Endothelial cell of umbilical vein (primary cell): ENCODE results near the gene MYL5. TPM values are rescaled to one million over a fixed set of nuclear protein-coding genes. Genes with fewer than 3 reads are reported as not detected.

Experiments used
- BruUV-seq: library from RNA; stranded (reverse); fragments of 400-500 nt; replicated peaks from 2 replicates; lab custom pipeline; 2021; lab: Mats Ljungman, UMichigan
- CTCF ChIA-PET: fragments of 300-600, 350-600 bp; sonication (Branson Sonifier 250); formaldehyde crosslinking; loops from one replicate; lab custom pipeline; 2021; ENCODE audit warnings: antibody characterized with exemption, inconsistent platforms; lab: Charles Lee
- POLR2A ChIA-PET: fragments of 300-600, 350-600 bp; sonication (Branson Sonifier 250); formaldehyde crosslinking; loops from one replicate; lab custom pipeline; 2021; ENCODE audit warnings: antibody characterized with exemption, inconsistent platforms; lab: Charles Lee
- DNase-seq: peaks from one replicate; pipeline ENCODE4 v3.0.0-alpha.2; 2011; ENCODE audit warnings: low read depth, low spot score
- FAIRE-seq: peaks from 2 replicates; lab custom pipeline; 2011; peaks lifted over from hg19 to GRCh38; lab: Jason Lieb, UNC
- H2AFZ ChIP-seq: 2 replicates; pipeline ENCODE4 v1.6.0; 2012; ENCODE audit warnings: low read depth, low read length, control low read depth, inconsistent platforms
- H3K27ac ChIP-seq: 2 replicates; pipeline ENCODE4 v1.5.1; 2011; ENCODE audit warnings: low read depth, mild to moderate bottlenecking, control low read depth, low read length, moderate library complexity; ENCODE audit not compliant: insufficient read depth
- H3K27me3 ChIP-seq, 2 experiments: 2 replicates each; pipeline versions ENCODE4 v1.6.0 to v1.6.1; 2011; ENCODE audit warnings: low read length in 2 of 2, mixed read lengths in 1 of 2; ENCODE audit not compliant: control insufficient read depth in 2 of 2, insufficient read depth in 2 of 2
- H3K36me3 ChIP-seq, 2 experiments: 2 replicates in 1 of 2; 3 replicates in 1 of 2; pipeline ENCODE4 v1.5.1; 2011; ENCODE audit warnings: low read length in 2 of 2, mild to moderate bottlenecking in 1 of 2, moderate library complexity in 1 of 2; ENCODE audit not compliant: control insufficient read depth in 2 of 2, insufficient read depth in 2 of 2; ENCODE audit errors: extremely low read depth in 1 of 2
- H3K4me1 ChIP-seq: 3 replicates; pipeline ENCODE4 v1.5.1; 2011; ENCODE audit warnings: mild to moderate bottlenecking, low read length; ENCODE audit not compliant: control insufficient read depth, insufficient read depth; ENCODE audit errors: extremely low read depth
- H3K4me2 ChIP-seq: 2 replicates; pipeline ENCODE4 v1.6.1; 2011; ENCODE audit warnings: low read length, control low read depth, mixed read lengths; ENCODE audit not compliant: insufficient read depth
- H3K4me3 ChIP-seq, 3 experiments: fragments of 200-600 bp in 1 of 3; sonication (generic), shearing (Covaris generic) in 1 of 3; replicated peaks in 1 of 3; 2 replicates each; pipeline ENCODE4 v1.5.1; 2011 to 2016; ENCODE audit warnings: control low read depth in 3 of 3, low read length in 3 of 3, mild to moderate bottlenecking in 2 of 3, inconsistent platforms in 1 of 3, low read depth in 1 of 3, moderate library complexity in 1 of 3; ENCODE audit not compliant: insufficient read depth in 1 of 3
- H3K79me2 ChIP-seq: 2 replicates; pipeline ENCODE4 v1.6.0; 2012; ENCODE audit warnings: low read length, inconsistent platforms; ENCODE audit not compliant: control insufficient read depth, insufficient read depth
- H3K9ac ChIP-seq: replicated peaks from 2 replicates; pipeline ENCODE3; 2011; ENCODE audit warnings: low read length, control low read depth; ENCODE audit not compliant: insufficient read depth; ENCODE audit errors: extremely low read depth
- H3K9me1 ChIP-seq: replicated peaks from 3 replicates; pipeline ENCODE4 v1.6.0; 2011; ENCODE audit warnings: mild to moderate bottlenecking, low read length; ENCODE audit not compliant: control insufficient read depth, insufficient read depth; ENCODE audit errors: extremely low read depth
- H3K9me3 ChIP-seq: replicated peaks from 2 replicates; pipeline ENCODE4 v1.5.1; 2012; ENCODE audit warnings: low read length, inconsistent platforms; ENCODE audit not compliant: control insufficient read depth, insufficient read depth
- H4K20me1 ChIP-seq: replicated peaks from 2 replicates; pipeline ENCODE3; 2011; ENCODE audit warnings: mild to moderate bottlenecking, low read length; ENCODE audit not compliant: control insufficient read depth, insufficient read depth; ENCODE audit errors: extremely low read depth
- EZH2 ChIP-seq: IDR thresholded peaks from 2 replicates; pipeline ENCODE4 v1.6.1; 2012; ENCODE audit warnings: borderline replicate concordance, low read depth, mild to moderate bottlenecking, moderate library complexity, low read length, inconsistent platforms; ENCODE audit not compliant: severe bottlenecking
- FOS ChIP-seq: IDR thresholded peaks from 2 replicates; pipeline ENCODE4 v1.6.1; 2011; ENCODE audit warnings: mild to moderate bottlenecking, low read length, moderate library complexity, borderline replicate concordance; ENCODE audit not compliant: insufficient read depth
- GATA2 ChIP-seq: IDR thresholded peaks from 2 replicates; pipeline ENCODE4 v1.7.0; 2011; ENCODE audit warnings: low read depth, mild to moderate bottlenecking, moderate library complexity, mixed read lengths, low read length; ENCODE audit not compliant: insufficient read length, insufficient read depth
- JUN ChIP-seq: IDR thresholded peaks from 2 replicates; pipeline ENCODE4 v1.6.1; 2011; ENCODE audit warnings: borderline replicate concordance, low read depth; ENCODE audit not compliant: insufficient read length, insufficient read depth
- POLR2A ChIP-seq: IDR thresholded peaks from 2 replicates; pipeline ENCODE4 v1.6.1; 2012; ENCODE audit warnings: low read depth, mild to moderate bottlenecking, control low read depth, low read length
- POLR2AphosphoS5 ChIP-seq: IDR thresholded peaks from 2 replicates; pipeline ENCODE4 v1.6.1; 2012; ENCODE audit warnings: low read depth, mild to moderate bottlenecking, control low read depth, low read length, moderate library complexity; ENCODE audit not compliant: insufficient read depth
- dilution Hi-C: fragments of 300-500 bp; cut with MboI; formaldehyde crosslinking; loops from one replicate; pipeline ENCODE4 v1.15.0; 2019; ENCODE audit warnings: low sequenced_read_pairs; ENCODE audit not compliant: extremely low pct_ligation_motif_present
- intact Hi-C: fragments of 100-400 bp; cut with micrococcal nuclease; formaldehyde crosslinking; loops from one replicate; pipeline ENCODE4 v1.10.0; 2022
- polyA plus RNA-seq, 4 experiments: library from polyadenylated mRNA; depleted of rRNA in 3 of 4; stranded (reverse) in 3 of 4; unstranded in 1 of 4; fragments of >200 nt; gene quantifications; 2 replicates each; pipeline versions ENCODE4 v1.2.1 to v1.2.3, GENCODE V29; 2011 to 2012; ENCODE audit warnings: missing spikeins in 1 of 4
- total RNA-seq: library from RNA; stranded (reverse); gene quantifications from 2 replicates; pipeline ENCODE4 v1.2.3, GENCODE V29; 2021
- TF ChIP-seq, protein P1 (sequence below), 2 donors: IDR thresholded peaks; 1 replicate in 1 of 2; 2 replicates in 1 of 2; pipeline ENCODE4 v1.5.1; 2011; ENCODE audit warnings: low read length in 2 of 2, mild to moderate bottlenecking in 2 of 2, moderate library complexity in 2 of 2, control low read depth in 1 of 2, inconsistent platforms in 1 of 2, low read depth in 1 of 2; ENCODE audit not compliant: insufficient read depth in 1 of 2; ENCODE audit errors: extremely low read depth in 1 of 2
- TF ChIP-seq, protein P2 (sequence below): IDR thresholded peaks from 2 replicates; pipeline ENCODE4 v1.6.1; 2011; ENCODE audit not compliant: insufficient read depth, insufficient read length

MYL5 gene
- total and polyA plus RNA-seq, 2 donors (not counting 3 experiments of a cell fraction or from before 2014, with no cell fraction given) = 12.3 to 13.4 TPM

DNA sequence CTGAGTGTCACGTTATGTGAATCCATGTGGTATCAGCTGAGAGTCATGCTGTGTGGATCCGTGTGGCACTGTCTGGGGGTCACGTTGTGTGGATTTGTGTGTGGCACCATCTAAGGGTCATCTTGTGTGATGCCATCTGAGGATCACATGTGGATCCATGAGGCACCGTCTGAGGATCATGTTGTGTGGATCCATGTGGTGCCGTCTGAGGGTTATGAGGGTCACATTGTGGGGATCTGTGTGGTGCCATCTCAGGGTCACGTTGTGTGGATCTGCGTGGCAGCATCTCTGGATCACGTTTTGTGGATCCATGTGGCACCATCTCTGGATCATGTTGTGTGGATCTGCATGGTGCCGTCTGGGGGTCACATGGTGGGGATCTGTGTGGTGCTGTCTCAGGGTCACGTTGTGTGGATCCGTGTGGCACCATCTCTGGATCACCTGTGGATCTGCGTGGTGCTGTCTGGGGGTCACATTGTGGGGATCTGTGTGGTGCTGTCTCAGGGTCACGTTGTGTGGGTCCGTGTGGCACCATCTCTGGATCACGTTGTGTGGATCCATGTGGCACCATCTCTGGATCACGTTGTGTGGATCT, 42.0 kb upstream of the MYL5 start:
- BruUV-seq = no TSS peak
- dilution Hi-C loops (no loop called here), intact Hi-C loops (no loop called here)
- Histone ChIP-seq H3K4me1 (no peaks in the 10 kb centered on the region), H3K4me2 (no peak overlapping the region), H3K27ac (no peak overlapping the region), H4K20me1 (no peaks in the 10 kb centered on the region), H3K9me1 (no peaks in the 10 kb centered on the region), H3K79me2 (no peaks in the 10 kb centered on the region), H3K4me3 (no peak overlapping the region), H3K27me3 (no peaks in the 10 kb centered on the region), H2AFZ (no peak overlapping the region), H3K9ac (no peak overlapping the region), H3K9me3 (no peaks in the 10 kb centered on the region), H3K36me3 (no peaks in the 10 kb centered on the region)
- no peak for DNase-seq
- ChIA-PET CTCF (no interaction called here), POLR2A (no interaction called here)
- no peak for FAIRE-seq
- TF ChIP-seq GATA2 = no peak
- TF ChIP-seq FOS = no peak
- TF ChIP-seq, protein P1, sequence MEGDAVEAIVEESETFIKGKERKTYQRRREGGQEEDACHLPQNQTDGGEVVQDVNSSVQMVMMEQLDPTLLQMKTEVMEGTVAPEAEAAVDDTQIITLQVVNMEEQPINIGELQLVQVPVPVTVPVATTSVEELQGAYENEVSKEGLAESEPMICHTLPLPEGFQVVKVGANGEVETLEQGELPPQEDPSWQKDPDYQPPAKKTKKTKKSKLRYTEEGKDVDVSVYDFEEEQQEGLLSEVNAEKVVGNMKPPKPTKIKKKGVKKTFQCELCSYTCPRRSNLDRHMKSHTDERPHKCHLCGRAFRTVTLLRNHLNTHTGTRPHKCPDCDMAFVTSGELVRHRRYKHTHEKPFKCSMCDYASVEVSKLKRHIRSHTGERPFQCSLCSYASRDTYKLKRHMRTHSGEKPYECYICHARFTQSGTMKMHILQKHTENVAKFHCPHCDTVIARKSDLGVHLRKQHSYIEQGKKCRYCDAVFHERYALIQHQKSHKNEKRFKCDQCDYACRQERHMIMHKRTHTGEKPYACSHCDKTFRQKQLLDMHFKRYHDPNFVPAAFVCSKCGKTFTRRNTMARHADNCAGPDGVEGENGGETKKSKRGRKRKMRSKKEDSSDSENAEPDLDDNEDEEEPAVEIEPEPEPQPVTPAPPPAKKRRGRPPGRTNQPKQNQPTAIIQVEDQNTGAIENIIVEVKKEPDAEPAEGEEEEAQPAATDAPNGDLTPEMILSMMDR (IDR thresholded peaks at IDR 0.05; ENCODE audit: extremely low read depth in 1 of 2, insufficient read depth in 1 of 2, low read depth in 1 of 2, low read length in 2 of 2) = no peak
- no peak for TF ChIP-seq EZH2
- no peak for TF ChIP-seq POLR2AphosphoS5
- TF ChIP-seq, protein P2, sequence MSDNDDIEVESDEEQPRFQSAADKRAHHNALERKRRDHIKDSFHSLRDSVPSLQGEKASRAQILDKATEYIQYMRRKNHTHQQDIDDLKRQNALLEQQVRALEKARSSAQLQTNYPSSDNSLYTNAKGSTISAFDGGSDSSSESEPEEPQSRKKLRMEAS = no peak
- TF ChIP-seq JUN = no peak
- TF ChIP-seq POLR2A = no peak
